ENCODE results near the gene ULBP1.
"Not testable (repeated sequence)": the region's sequence is repeated elsewhere in the genome, so short reads cannot be mapped to it uniquely, and the experiment has no call there.

ULBP1 gene

DNA sequence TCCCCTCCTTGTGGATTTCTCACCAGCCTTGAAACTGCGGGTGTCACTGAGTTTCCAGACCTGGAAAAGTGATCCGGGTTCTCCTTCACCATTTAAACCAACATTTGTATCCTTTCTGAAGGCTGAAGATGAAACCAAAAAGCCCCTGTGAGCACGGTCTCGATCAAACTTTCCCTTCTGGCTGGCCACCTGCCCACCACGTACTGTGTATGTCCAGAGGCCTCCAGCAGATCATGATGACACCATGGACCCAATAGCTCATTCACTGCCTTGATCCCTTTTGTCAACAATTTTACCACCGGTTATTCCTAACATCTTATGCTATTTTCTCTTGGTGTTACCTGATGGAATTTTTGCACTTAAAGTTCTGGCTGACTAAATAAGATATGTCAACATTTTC lies 15.6 kb downstream of the ULBP1 start:
- no peak for DNase-seq

GRCh38 chr6:149983145-149983544 lies 19.4 kb downstream of the ULBP1 start:
- no peak for DNase-seq

- DNase-seq = no peak
Observed at GRCh38 chr6:149984773-149985172, 21.0 kb downstream of the ULBP1 start.

GRCh38 chr6:149985481-149985937 lies 21.8 kb downstream of the ULBP1 start:
- no peak for DNase-seq

DNA sequence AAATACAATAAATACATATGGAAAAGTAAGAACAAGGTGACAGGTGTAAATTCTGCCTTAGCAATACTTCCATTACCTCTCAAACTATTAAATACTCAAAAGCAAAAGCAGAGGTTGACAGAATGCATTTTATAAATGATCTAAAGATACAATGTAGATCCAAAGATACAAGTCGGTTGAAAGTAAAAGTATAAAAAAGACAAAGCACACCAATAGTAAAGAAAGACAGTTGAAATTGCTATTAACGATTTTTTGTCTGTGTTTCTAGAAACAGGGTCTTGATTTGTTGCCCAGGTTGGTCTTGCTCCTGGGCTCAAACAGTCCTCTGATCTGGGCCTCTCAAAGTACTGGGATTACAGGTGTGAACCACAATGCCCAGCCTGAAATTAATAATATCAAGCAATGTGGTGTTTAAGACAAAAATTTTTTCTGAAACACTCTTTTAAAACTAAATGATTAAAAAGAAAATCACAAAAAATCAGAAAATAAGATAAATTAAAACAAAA lies 23.9 kb downstream of the ULBP1 start:
- DNase-seq = no peak

DNA sequence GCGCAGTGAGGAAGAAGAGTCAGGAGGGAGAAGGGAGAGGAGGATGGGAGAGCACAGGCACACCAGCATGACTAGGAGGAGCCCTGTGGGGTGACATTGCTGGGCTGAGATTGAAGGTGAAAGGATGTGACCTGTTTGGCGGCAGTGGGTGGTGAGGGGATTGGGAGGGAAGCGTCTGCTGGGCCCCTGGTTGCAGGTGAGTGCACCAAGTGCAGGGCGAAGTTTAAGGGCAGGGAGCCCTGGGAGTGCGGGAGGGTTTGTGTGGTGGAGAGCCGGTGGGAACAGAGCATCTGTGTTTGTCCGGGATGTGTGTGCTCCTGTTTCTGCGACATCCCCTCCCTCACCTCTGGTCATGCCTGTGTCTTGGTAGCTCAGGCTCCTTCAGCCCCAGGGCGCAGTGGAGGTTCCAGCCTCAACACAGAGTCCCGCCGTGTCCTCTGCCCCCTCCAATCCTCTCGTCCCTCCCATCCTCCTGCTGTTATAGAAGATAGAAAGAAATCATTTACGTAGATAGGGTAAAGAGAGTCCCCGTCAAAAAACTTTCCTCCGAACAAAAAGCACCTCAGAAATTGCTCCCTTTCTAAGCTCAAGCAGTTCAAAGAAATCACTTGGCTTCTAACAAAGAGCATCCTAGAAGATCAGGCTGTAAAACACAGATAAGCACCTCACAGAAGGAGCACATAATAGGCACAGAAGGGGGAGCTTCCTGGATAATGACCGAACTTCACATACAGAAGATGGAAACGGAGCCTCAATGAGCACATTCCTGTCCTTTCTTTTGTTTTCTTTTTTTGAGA lies 25.0 kb downstream of the ULBP1 start:
- no peak for DNase-seq

DNA sequence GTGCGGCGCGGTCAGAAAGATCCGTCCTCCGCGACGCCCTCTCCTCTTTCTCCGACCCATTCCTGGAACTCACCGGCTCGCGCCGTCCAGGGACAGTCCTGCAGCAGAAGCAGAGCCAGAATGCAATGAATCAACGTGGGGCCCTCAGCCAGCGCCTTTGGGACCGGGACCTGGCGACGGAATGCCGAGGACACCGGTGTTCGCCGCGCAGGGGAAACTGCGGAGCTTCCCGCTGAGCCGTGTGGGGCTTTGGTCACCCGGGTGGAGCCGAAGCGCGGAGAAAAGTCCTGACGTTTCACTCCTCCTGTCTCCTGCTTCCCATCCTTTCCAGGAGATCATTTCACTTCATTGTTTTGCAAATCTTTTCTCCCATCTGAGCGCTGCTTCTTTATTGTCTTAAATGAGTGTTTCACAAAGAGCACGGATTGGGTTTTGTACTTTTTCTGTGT lies 26.5 kb downstream of the ULBP1 start:
- no peak for DNase-seq

GRCh38 chr6:149990661-149991471 lies 27.1 kb downstream of the ULBP1 start:
- DNase-seq = peak; percentile 31

- not testable (repeated sequence) for DNase-seq
Observed at GRCh38 chr6:149991472-149991795, 27.7 kb downstream of the ULBP1 start.

GRCh38 chr6:149991838-149992237 lies 28.1 kb downstream of the ULBP1 start:
- DNase-seq = no peak

- DNase-seq = no peak
Observed at GRCh38 chr6:149995235-149995750, 31.6 kb downstream of the ULBP1 start.

GRCh38 chr6:149995971-149996370 lies 32.2 kb downstream of the ULBP1 start:
- DNase-seq = no peak

GRCh38 chr6:149999636-150000035 lies 35.9 kb downstream of the ULBP1 start:
- DNase-seq = no peak

DNA sequence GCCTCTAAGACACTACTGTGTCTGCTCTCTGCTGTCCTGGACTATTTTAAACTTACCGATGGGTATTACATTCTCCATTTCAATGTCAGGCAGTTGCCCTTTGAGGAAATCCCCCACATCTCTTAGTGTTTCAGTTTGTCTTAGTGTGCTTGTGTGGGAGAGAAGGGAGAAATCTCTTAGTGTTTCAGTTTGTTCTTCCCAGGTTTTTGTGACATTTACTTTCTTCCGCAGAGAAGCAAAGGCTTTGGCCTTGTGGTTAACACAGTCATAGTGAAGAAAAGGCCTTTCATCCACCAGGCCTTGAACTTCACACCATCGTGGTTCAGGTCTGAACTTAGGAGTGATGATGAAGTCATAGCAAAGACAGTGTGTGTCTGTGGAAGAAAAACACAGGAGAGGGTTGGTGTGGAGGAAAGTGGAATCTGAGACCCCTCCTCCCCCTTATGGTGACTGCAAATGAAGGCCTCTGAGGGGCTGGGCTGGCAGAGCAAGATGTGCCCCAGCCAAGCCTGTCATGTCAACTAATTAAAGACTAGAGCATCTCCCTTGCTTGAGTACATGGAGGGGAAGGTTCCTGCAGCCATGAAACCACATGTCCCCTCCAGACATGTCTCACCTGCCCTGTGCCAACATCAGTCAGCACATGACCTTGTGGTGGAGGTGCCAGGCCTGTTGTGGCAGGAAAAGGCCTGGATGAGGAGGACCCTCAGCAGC lies 37.7 kb downstream of the ULBP1 start:
- DNase-seq = no peak

DNA sequence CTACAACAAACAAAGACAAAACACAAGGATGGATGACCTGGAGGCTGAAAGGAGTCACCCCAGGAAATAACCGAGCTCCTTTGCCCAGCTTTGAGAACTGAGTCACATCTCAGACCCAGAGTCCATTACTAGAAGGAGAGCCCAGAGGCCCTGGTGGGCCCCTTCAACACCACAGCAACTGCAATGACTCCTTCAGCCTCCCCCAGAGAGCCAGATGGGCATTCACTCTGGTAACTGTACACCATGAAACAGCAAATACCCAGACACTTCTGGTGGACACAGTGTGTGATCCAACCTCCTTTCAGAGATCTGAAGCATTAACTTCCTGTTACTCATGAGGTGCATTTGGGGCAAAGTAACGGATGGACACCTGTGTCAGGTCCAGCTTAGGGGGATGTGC lies 39.0 kb downstream of the ULBP1 start:
- no peak for DNase-seq

DNA sequence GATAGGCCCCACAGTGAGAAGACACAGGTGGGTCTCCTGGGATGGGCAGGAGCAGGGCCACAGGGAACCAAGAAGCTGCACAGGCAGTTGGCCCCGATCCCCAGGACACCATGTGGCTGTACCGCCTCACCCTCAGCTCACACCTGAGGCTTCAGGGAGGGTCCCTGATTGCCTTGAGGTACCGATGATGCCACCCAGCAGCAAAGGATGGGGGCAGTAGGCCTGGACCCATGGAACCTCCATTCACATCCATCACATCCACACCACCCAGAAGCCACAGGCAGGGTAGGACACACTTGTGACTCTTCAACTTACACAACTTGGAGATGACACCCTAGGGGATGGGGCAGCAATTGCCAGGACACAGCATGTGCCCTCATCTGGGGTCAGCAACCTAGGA lies 39.9 kb downstream of the ULBP1 start:
- not testable (repeated sequence) for DNase-seq

DNA sequence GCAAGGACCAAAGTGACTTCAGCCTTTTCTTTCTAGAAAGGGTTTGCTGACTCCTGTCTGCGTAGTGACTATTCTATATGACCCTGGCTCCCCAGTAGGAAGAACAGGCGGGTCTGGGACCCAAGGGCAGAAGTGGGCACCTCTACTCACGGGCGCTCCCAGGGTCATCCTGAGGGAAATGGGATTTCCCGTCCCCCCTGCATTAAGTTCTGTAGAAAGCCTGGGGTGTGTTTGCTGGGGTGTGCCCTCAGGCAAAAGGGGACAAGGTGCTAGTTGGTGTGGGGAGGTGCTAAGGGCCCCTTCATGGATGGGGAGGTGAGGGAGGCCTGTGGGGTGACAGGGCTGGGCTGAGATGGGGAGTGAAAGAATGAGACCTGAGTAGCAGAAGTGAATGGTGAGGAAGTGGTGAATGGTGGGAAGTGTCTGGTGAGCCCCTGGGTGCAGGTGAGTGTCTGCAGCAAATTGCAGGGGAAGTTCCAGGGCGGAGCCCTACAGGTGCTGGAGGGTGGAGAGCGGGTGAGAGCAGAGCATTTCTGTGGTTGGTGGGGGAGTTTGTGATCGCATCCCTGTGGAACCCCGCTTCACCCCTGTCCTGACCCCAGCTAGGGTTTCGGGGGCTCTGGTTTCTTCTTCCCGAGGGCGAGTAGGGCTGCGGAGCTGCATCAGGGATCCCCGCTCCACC lies 40.5 kb downstream of the ULBP1 start:
- peak; percentile 49 for DNase-seq

DNA sequence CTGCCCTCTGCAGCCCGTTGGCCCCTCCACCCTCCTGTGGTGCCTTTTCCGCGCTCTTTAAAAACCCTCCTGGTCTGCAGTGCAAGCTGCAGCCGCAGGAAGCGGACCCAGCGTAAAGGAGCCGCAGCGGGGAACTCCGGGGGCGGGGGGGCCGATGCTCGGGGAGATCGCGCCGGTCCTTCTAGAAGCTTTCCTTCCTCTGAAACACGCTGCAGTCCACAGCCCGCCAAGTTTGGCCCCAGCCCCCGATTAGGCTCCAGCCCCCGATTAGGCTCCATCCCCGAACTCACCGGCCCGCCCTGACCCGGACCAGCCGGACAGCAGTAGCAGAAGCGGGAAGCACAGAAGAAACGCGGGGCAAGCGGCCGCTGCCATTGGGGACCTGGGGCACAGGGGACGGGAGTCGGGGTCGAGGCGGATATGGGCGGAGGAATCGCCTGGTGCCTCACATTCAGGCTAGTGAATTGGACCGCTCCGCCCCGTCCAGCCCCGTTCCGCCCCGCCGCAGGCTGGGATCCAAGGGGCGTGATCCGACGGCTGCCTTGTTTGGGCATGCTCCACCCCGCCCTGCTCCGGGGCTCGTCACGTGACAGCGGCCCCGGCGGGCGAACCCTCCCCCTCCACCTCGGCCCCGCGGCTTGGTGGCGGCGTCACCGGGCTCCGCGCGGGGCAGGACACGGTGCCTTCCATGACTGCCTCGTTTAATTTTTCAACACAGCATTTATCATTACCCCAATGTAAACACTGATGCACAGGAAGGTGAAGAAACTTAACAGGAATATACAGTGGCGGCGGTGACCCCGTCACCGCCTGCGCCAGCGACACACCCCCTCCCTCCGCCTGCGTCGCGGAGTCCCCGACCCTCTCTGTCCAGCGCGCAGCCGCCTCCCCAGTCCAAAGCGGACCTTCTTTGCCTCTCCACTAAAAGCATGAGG lies 41.3 kb downstream of the ULBP1 start:
- peak; percentile 90 for DNase-seq

- DNase-seq = no peak
Observed at GRCh38 chr6:150005761-150006651, 42.3 kb downstream of the ULBP1 start.

- DNase-seq = peak; percentile 53
Observed at GRCh38 chr6:150006961-150007464, 43.3 kb downstream of the ULBP1 start.
